Lower leg skin (tissue), 3 donors: ENCODE measurements around the gene MT1M.

Experiments used
- POLR2A ChIP-seq, 2 donors: fragments of 450-650 bp; IDR thresholded peaks; one replicate each; pipeline ENCODE4 v1.6.1; 2016 to 2017; ENCODE audit warnings: antibody characterized with exemption in 2 of 2, mild to moderate bottlenecking in 1 of 2, moderate library complexity in 1 of 2
- TF ChIP-seq, protein P1 (sequence below), 3 donors: fragments of 450-650 bp; IDR thresholded peaks; one replicate each; pipeline ENCODE4 v1.5.1; 2016; ENCODE audit warnings: antibody characterized with exemption in 3 of 3, mild to moderate bottlenecking in 3 of 3, moderate library complexity in 2 of 3

DNA sequence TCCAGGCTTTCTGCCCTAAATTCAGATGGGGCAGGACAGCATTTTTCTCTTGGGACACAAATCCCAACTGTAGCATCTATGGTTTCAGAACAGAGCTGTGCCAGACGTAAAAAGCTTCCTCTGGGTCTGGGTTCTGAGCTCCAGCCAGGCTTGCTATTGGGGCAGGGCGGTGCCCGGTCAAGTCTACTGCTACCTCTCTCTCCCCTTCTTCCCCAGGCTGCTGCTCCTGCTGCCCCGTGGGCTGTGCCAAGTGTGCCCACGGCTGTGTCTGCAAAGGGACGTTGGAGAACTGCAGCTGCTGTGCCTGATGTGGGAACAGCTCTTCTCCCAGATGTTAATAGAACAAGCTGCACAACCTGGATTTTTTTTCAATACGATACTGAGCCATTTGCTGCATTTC, 1.1 kb downstream of the MT1M start:
- TF ChIP-seq, protein P1, sequence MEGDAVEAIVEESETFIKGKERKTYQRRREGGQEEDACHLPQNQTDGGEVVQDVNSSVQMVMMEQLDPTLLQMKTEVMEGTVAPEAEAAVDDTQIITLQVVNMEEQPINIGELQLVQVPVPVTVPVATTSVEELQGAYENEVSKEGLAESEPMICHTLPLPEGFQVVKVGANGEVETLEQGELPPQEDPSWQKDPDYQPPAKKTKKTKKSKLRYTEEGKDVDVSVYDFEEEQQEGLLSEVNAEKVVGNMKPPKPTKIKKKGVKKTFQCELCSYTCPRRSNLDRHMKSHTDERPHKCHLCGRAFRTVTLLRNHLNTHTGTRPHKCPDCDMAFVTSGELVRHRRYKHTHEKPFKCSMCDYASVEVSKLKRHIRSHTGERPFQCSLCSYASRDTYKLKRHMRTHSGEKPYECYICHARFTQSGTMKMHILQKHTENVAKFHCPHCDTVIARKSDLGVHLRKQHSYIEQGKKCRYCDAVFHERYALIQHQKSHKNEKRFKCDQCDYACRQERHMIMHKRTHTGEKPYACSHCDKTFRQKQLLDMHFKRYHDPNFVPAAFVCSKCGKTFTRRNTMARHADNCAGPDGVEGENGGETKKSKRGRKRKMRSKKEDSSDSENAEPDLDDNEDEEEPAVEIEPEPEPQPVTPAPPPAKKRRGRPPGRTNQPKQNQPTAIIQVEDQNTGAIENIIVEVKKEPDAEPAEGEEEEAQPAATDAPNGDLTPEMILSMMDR (IDR thresholded peaks at IDR 0.05) = no peak
- TF ChIP-seq POLR2A (IDR thresholded peaks at IDR 0.05) = no peak
